Activated CD4-positive, alpha-beta T cell treated with anti-CD3 and anti-CD28 coated beads, Interleukin-2, amount 50 U/mL, for 24 hours (primary cell): ENCODE measurements around the gene NPPB.

Source experiments
- DNase-seq, 2 donors: peaks; one replicate each; pipeline ENCODE4 v3.0.0-alpha.2; 2020; ENCODE audit warnings: low read depth in 1 of 2, low spot score in 1 of 2

Gene NPPB

DNA sequence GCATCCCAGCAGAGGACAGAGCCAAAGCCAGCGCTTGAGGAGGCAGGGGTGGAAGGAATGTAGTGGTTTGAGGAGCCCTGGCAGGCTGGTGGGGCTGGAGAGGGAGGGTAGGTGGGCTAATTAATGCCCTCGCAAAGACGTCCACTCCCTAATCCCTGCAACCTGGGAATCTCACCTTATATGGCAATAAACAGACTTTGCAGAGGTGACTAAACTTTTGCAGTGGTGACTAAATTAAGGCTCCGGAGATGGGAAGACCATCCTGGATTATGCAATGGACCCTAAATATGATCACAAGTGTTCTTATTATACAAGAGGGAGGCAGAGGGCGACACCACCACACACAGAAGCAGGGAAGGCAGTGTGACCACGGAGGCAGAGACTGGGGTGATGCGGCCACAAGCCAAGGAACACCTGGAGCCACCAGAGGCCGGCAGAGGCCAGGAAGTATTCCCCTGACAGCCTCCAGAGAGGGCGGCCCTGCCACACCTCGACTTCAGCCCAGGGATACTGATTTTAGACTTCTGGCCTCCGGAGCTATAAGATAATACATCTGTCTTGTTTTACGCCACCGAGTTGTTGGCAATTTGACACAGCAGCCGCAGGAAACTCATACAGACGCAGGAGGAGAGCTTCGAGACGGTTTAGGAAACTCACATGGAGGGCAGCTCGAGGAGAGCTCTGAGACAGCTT, 23.1 kb upstream of the NPPB start:
- no peak for DNase-seq

DNA sequence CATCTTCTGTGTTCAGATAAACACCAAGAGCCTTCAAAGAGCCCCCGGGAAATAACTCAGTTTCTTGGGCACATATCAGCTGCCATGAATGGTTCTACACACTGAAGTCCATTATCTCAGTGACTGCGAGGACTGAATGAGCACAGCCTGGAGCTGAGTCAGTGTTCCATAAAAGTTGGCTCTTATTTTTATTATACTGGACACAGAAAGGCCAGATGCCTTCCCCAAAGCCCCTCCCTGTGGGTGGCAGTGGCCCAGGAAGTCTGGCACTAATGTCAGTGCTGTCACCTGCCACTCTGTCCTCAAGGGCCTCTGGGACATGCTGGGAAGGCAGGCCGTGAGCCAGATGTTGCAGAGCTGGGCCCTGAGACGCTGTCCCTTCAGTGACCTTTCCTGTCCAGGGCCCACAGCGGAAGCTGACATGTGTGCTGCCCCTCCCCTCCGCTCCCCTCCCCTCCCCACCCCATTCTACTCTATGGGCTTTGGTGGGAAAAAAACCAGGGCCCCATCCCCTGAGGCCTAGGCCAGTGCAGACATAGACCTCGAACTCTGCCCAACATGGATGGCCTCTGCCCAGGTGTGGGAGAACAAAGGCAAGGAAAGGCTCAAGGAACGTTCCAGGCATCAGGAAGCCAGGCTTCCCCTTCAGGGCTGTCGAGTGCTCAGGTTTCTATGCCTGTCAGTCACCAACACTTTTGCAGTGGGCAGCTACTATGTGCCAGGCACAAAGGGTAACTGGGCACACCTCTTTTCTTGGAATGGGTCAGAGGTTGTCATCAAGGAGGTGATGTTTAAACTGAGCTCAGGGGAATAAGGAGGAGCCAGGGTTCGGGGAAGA, 22.4 kb upstream of the NPPB start:
- DNase-seq = no peak

DNA sequence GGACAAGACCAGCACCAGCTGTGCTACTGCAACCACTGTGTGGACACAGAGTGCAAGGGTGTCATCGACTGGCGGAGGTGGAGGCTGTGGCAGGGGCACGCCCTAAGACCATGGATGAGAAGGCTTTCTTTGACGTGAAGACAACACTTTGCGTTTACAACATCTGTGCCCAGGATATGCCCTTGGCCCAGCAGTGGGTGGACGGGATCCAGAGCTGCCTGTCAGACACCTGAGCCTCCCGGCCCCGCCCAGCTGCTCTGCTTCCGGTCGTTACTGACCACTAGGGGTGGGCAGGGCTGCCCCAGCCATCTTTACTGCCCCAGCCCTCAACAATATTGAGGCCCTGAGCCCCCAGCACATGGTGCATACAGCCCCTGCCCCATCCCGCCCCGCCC, 21.4 kb upstream of the NPPB start:
- DNase-seq = no peak

DNA sequence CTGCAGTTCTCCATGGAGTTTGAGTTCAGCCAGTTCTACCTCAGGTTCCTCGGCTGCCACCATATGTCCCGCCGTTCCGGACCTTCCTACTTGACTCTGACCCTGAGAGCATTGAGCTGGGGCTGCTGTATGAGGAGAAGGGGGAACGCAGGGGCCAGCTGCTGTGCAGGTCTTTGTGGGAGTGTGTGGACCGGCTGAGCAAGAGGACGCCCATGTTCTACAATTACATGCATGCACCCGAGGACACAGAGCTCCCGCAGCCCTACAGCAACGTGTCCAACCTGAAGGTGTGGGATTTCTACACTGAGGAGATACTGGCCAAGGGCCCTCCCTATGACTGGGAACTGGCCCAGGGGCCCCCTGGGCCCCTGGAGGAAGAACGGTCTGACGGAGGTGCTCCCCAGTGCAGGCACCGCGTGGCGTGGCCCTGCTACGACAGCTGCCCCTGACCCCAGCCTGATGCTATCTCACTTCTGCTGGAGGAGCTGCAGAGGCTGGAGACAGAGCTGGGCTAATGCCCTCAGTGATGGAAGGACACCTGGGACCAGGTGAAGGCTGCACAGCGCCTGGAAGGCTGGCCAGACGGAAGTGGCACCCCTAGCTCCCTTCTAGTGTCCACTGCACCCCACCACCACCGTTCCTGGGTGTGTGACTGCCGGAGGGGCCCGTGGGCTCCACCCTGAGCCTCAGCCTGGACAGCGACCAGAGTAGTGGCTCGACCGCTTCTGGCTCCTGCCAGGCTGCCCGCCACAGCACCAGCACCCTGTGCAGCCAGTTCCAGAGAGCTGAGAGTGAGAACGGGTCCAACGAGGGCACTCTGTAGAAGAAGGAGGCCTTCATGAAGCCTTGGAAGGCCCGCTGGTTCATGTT, 20.8 kb upstream of the NPPB start:
- DNase-seq = no peak

DNA sequence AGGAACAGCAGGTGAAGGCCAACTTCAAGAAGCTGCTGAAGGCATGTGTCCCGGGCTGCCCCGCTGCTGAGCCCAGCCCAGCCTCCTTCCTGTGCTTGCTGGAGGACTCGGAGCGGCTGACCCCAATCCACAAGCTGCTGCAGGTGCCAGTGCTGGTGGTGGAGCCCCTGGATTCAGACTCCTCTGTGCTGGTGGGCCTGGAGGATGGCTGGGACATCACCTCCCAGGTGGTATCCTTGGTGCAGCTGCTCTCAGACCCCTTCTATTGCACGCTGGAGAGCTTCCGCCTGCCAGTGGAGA, 20.1 kb upstream of the NPPB start:
- DNase-seq = no peak

DNA sequence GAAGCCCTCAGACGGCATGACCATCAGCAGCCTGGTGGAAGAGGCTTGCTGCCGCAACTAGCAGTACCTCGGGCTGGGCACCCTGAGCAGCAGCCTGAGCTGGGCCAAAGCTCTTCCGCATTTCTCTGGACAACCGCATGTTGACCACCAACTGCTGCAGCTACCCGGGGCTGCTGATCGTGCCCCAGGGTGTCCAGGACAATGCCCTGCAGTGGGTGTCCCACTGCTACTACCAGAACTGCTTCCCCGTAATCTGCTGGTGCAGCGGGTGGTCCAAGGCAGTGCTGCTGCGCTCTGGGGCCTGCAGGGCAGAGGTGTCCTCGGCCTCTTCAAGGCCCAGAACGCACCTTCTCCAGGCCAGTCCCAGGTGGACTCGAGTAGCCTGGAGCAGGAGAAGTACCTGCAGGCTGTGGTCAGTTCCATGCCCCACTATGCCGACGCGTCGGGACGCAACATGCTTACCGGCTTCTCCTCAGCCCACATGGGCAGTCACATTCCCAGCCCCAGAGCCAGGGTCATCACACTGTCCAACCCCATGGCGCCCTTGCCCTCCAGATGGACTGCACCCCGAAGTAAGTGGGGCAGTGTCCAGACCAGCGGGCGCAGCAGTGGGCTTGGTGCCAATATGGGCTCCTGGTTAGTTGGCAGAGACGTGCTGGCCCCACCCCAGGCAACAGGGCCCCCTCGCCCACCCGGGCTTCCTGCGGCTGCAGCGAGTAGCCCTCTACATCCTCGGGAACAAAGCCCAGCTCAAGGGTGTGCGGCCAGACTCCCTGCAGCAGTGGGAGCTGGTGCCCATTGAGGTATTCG, 19.5 kb upstream of the NPPB start:
- no peak for DNase-seq

DNA sequence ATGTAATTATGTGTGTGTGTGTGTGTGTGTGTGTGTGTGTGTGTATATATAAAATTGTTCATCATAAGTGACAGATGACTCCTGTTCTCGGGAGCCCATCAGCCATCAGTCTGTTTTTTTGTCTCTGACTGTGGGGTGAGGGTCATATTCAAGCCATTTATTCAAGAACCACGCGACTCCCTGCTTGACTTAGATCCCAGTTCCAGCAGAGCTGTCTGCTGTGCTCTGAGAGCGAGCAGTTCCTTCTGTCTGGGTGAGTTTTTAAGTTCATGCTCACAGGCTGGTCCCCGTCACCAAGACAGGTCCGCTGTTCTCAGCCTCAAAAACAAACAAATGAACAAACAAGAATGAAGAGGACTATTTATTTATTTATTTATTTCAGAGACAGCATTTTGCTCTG, 18.3 kb upstream of the NPPB start:
- DNase-seq = no peak

DNA sequence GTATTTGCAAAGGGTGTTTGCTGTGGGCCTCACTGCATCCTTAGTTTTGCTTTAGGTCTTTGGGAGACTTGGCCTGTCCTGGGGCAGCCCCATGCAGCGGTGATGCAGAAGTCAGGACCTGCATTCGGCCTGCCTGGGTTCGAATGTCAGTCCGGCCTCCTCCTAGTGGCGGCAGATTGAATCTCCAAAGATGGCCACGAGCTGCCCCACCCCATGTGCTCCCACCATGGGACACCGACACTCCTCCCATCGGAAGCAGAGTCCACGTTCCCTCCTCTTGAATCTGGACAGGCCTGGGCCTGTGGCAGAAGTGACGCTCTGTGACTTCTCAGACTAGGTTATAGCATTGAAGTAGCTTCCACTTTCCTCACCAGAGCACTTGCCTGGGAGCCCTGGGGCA, 16.3 kb upstream of the NPPB start:
- no peak for DNase-seq

DNA sequence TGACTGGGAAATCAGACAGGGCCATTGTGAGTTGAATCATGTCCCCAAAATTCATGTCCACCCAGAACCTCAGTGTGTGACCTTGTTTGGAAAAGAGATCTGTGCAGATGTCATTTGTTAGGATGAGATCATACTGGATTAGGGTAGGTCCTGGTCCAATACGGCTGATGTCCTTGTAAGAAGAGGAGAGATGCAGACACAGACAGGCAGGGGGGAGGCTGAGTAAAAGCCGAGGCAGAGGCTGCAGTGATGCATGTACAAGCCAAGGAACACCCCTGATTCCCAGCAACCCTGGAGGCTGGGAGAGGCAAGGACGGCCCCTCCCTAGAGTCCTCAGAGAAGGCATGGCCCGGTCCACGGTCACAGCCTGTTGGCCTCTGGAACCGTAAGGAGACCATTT, 15.9 kb upstream of the NPPB start:
- no peak for DNase-seq

DNA sequence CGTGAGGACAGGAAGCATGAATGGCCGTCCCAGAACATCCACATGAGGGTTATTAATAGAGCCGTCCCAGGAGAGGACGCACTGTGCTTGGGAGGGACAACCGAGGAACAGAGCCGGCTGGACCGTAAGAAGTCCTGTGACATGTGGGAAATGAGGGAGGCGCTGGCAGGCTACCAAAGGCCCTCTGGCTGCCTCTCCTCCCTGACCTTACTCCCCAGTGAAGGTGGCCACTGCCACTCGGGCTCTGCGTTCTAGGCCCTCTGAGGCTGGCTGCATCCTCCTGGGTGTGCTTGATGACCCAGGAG, 15.5 kb upstream of the NPPB start:
- no peak for DNase-seq

DNA sequence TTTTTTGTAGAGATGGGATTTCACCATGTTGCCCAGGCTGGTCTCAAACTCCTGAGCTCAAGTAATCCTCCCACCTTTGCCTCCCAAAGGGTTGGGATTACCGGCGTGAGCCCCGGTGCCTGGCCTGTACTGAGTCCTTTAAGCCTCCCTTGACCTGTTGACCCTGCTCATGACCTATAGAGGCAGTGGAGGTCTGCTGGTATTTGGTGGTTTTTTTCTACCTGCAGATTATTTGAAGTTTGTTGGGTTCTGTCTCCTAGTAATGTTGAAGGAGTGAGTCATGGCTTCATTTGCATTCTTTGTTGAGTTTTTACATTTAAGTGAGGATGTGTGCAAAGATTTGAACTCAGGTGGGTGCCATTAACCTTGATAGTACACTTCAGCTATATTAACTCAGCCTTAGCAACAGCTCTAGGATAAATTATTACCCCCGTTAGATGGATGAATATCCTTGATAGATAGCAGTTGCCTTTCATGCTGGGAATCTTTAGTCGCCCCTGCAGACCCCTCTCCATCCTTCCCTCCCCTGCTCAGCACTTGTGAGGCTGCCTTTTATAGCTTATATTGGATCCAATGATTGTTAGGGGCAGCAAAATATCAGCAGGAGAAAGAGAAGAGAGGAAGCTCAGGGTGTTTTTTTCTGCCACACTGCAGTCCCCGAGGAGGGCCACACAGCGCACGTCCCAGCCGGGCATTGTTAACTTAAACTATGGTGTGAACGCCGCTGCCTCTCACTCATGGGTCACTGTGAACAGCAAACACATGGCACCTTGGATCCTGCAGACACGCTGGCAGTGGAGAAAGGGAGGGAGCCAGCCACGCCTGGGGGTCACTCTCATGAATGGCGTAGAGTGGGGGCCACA, 14.9 kb upstream of the NPPB start:
- no peak for DNase-seq

DNA sequence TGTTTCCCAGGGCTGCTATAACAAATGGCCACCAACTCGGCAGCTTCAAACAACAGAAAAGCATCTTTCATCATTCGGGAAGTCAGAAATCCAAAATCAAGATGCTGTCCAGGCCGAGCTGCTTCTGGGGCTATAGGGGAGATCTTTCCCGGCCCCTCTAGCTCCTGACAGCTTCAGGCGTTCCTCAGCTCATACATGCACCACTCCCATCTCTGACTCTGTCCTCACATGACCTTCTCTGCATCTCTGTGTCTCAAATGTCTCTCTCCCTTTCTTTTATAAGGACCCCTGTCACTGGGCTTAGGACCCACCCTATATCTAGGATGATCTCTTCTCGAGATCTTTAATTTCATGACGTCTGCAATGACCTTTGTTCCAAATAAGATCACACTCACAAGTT, 13.8 kb upstream of the NPPB start:
- DNase-seq = no peak

DNA sequence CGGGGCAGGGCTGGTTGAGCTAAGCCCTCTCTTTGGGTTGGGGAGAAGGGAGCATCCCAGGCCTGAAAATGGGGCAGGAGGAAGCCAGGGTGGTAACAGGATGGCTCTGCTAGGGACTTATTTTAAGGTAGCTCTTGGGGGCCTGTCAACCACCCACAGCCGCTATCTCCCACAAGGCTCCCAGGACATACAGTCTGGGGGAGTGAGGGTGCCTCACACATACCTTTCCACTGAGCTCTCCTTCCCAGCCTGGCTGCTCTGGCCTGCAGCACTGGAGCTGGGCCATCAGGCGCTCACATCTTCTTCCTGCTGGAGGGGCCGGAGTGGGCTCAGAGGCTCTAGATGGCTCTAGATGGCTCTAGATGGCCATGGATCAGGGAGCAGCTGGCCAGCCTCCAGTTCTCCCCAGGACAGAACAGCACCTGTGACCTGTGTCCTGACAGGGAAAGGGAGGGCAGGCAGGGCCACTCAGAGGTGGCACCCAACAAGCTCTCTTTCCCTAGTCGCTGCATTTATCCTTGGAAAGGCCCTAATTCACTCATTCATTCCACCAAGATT, 11.0 kb upstream of the NPPB start:
- no peak for DNase-seq

DNA sequence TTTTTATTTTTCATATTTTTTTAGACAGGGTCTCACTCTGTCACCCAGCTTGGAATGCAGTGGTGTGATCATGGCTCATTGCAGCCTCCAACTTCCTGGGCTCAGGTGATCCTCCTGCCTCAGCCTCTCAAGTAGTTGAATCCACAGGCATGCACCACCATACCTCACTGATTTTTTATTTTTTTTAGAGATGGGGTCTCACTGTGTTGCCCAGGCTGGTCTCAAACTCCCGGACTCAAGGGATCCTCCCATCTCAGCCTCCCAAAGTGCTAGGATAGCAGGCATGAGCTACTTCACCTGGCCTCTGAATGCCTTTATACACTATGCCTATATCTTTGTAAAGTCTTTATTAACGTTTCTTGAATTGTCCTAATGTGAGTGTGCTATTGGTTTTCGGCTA, 10.4 kb upstream of the NPPB start:
- no peak for DNase-seq

DNA sequence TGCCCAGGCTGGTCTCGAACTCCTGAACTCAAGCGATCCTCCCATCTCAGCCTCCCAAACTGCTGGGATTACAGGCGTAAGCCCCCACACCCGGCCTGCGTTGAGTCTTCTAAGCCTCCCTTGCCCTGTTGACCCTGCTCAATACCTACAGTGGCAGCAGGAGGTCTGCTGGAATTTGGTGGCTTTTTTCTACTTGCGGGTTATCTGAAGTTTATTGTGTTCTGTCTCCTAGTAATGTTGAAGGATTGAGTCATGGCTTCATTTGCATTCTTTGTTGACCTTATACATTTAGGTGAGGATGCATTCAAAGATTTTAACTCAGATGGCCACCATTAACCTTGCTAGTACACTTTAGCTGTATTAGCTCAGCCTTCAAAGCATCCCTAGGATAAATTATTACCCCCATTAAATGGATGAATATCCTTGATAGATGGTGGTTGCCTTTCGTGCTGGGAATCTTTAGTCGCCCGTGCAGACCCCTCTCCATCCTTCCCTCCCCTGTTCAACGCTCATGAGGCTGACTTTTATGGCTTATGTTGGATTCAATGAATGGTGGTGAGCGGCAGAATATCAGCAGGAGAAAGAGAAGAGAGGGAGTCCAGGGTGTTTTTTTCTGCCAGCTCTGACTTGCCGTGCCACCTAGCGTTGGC, 9.7 kb upstream of the NPPB start:
- no peak for DNase-seq

DNA sequence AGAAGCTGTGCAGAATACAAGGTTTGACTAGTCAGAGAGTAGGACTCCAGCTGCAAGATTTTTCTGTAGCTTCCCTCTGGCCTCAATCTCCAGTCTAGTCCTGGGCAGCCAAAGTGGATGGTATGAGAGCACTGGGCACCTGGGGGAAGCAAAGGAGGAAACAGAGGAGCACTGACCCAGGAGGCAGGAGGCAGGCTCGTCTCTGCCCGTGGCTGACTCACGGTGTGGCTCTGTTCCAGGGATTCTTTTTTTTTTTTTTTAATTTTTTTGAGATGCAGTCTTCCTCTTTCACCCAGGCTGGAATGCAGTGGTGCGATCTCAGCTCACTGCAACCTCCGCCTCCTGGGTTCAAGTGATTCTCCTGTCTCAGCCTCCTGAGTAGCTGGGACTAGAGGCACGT, 4.1 kb upstream of the NPPB start:
- DNase-seq = no peak

DNA sequence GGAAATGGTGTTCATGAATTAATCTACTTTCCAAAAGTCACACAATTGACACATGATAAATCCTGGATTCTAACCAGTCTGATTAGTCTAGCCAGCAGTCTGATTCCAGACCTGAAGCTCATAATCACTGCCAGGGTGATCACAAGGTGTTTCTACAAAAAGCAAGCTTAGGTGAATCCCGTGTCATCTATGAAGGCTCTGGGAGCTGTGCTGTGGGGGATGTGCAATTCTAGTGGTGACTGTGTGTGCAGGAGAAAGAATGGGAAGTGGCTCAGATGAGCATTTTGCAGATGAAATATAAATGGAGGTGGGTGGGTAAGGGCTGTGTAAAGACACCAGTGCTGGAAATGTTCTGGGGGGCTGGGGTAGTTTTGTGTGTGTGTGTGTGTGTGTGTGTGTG, 1.8 kb upstream of the NPPB start:
- DNase-seq = no peak

DNA sequence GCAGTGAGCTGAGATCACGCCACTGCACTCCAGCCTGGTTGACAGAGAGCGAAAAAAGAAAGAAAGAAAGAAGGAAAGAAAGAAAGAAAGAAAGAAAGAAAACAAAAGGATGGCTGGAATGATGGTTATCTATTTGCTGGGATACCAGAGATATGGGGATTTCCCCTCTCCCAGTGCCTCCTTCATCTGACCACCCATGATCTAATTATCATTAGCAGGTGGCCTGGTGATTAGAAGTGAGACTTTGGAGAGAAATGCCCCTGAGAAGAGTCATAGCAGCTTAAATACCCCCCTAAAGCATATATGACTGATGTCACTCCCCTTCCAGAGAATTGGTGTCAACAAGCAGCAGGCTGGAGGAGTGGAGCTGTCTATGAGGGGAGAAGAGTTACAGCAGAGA, 1.3 kb upstream of the NPPB start:
- no peak for DNase-seq

DNA sequence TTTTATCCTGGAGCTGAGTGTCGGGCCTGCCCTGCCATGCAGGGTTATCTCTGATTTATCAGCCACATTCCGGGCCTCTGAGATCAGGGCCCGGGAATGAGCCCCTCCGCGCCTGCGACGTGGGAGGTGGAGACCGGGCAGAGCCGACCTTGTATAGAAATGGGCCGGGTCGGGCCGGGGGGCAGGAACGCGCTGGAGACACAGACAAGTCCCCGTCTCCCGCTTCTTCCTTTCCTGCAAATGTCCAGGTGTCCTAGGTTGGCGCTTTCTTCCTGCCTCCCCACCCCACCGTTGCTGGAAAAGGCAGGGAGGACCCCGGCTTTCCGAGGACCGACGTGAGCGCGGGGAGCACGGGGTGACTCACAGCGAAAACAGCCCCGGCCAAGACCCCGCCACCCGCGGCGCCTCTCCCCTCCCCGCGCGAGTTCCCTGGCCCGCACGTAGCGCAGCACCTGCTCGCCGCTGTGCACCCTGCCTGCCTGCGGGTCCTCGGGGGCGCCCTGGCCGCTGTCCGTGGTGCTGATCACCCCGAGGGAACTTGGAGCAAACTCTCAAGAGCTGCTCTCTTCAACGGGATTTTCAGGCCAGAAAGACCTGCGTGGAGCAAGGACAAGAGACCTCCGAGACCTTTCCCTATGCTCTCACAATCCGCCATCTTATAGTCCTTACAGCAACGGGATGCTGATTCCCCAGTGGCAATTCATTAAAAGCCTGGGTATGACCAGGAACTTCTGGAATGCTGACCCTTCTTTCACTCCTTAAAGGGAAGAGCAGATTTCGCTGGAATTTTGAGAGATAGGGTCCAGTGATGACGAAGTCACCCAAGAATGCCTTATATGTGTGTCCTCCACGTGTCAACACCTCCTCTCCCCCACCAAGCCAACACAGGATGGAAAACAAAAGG, 475 bp upstream of the NPPB start:
- peak; percentile 21 to 46 for DNase-seq
